BLaER1 (cell line): Measurements from ENCODE around the gene BASP1.
"Not testable (repeated sequence)": the region's sequence is repeated elsewhere in the genome, so short reads cannot be mapped to it uniquely, and the experiment has no call there.

Source experiments
- H3K27ac ChIP-seq: shearing (Covaris generic); formaldehyde crosslinking; 2 replicates; pipeline ENCODE4 v1.8.1; 2022
- H3K27me3 ChIP-seq: shearing (Covaris generic); formaldehyde crosslinking; 2 replicates; pipeline ENCODE4 v1.8.1; 2022
- H3K36me3 ChIP-seq: shearing (Covaris generic); formaldehyde crosslinking; 2 replicates; pipeline ENCODE4 v1.8.1; 2022
- H3K4me1 ChIP-seq: shearing (Covaris generic); formaldehyde crosslinking; 2 replicates; pipeline ENCODE4 v1.8.1; 2022
- H3K4me2 ChIP-seq: shearing (Covaris generic); formaldehyde crosslinking; 2 replicates; pipeline ENCODE4 v1.8.1; 2022
- H3K4me3 ChIP-seq: shearing (Covaris generic); formaldehyde crosslinking; 2 replicates; pipeline ENCODE4 v1.8.1; 2022
- H3K9ac ChIP-seq: shearing (Covaris generic); formaldehyde crosslinking; 2 replicates; pipeline ENCODE4 v1.8.1; 2022
- H3K9me3 ChIP-seq: shearing (Covaris generic); formaldehyde crosslinking; 2 replicates; pipeline ENCODE4 v1.8.1; 2022
- H4K20me1 ChIP-seq: shearing (Covaris generic); formaldehyde crosslinking; 2 replicates; pipeline ENCODE4 v1.8.1; 2022
- Cebpa-rat ChIP-seq: shearing (Covaris generic); IDR thresholded peaks from 2 replicates; pipeline ENCODE4 v1.8.1; 2022

Gene BASP1

DNA sequence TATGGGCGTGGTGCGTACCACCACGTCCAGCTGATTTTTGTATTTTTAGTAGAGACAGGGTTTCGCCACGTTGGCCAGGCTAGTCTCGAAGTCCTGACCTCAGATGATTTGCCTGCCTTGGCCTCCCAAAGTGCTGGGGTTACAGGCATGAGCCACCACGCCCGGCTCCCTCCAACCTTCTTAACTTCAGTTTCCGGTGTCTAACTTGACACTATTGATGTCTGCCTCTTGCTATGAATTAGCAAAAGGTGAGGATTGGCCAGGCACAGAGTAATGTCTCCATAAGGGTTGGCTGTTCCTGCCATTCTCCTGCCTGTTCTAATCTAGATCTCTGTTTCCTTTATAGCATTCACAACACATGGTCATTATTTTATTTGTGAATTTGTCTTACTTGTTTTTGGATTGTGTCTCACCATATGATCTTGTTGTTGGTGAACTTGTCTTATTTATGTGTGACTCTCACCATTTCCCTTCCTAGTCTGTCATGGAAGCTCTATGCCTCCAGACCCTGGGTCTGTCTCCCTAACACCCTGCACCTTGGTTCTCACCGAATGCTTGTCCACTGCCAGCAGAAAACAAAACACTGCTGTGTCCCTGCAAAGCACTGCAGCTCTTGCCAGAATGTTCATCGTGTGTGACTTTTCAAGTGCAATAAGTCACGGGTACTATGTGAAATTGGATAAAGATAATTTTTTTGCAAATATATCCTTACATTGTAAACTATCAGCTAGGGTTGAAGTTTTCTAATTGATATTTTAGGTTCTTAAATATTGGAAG lies 26.0 kb downstream of the BASP1 start:
- Histone ChIP-seq H3K9ac (no peak overlapping the region), H3K4me1 (peaks cover 5% of the 10 kb centered on the region; the same call in 1 of the 2 replicates), H3K9me3 (peaks cover 4% of the 10 kb centered on the region; the same call in 1 of the 2 replicates), H3K36me3 (peaks cover 12% of the 10 kb centered on the region; the same call in 1 of the 2 replicates), H3K4me2 (no peak overlapping the region), H3K4me3 (no peak overlapping the region), H3K27me3 (no peaks in the 10 kb centered on the region), H4K20me1 (no peaks in the 10 kb centered on the region), H3K27ac (no peak overlapping the region)
- no peak for TF ChIP-seq Cebpa-rat

DNA sequence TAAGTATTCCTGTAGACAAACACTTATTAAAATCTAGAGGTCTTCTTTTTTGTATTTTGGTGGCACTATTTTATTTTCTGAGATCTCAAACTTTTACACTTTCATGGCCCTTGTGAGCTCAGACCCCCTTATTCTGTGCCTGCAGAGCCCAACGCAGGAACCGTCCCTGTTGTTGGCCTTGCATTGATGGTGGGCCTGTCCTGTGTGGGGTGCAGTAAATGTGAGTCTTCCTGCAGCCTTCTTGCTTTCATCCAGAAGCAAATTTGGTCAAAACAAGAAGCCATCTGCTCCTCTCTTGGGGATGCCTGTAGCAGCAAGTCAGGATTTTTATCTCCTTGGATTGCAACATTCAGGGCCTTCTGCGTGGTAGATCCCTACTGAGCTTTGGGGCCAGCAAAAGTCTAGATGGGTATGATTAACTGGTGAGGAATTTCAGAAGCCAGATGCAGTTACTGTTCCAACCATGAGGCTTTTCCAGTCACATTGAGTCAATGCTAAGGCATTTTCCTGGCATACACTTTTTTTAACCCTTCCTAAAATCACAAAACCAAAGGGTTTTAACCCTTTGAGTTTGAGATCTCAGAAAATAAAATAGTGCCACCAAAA lies 31.7 kb downstream of the BASP1 start:
- no peak overlapping the region for H3K27ac ChIP-seq
- H3K4me1 ChIP-seq, result no peaks in the 10 kb centered on the region
- no peak overlapping the region for H3K4me3 ChIP-seq
- H3K27me3 ChIP-seq, result no peaks in the 10 kb centered on the region
- H3K9ac ChIP-seq, result no peak overlapping the region
- H3K36me3 ChIP-seq, result peaks cover 23% of the 10 kb centered on the region; the same call in 1 of the 2 replicates
- peaks cover 30% of the 10 kb centered on the region for H3K9me3 ChIP-seq
- no peaks in the 10 kb centered on the region for H4K20me1 ChIP-seq
- TF ChIP-seq Cebpa-rat, result no peak
- no peak overlapping the region for H3K4me2 ChIP-seq

DNA sequence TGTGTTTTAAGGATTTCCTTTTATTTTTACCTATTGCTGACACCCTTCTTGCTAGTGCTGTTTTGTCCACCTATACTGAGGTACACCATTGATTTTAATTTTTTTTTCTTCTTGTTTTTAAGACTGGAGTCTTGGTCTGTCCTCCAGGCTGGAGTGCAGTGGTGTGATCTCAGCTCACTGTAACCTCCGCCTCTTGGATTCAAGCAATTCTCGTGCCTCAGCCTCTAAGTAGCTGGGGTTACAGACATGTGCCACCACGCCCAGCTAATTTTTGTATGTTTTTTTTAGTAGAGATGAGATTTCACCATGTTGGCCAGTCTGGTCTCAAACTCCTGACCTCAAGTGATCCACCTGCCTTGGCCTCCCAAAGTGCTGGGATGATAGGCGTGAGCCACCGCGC lies 32.4 kb downstream of the BASP1 start:
- H3K9me3 ChIP-seq, result peaks cover 30% of the 10 kb centered on the region
- H4K20me1 ChIP-seq, H3K4me1 ChIP-seq, H3K9ac ChIP-seq, H3K4me3 ChIP-seq, H3K27me3 ChIP-seq, H3K4me2 ChIP-seq, H3K27ac ChIP-seq: not testable (repeated sequence)
- H3K36me3 ChIP-seq, result peaks cover 30% of the 10 kb centered on the region; the same call in 1 of the 2 replicates

DNA sequence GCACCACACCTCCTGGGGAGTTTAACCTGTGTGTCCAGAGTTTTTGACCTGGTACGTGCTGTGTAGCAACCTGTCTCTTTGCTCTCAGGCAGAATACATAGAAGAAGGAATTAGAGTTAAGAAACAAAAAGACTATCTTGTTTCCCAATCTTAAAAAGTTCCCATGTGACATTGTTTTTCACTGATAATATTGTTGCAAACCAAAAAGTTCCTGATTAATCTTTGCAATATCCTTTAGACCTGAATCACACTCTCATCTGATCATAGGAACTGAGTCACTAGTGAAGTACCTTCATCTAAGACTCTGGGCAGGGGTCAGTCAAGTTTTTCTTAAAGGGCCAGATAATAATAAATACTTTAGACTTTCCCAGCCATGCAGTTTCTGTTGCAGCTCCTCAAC lies 35.1 kb downstream of the BASP1 start:
- H3K9ac ChIP-seq, result no peak overlapping the region
- H3K4me1 ChIP-seq, result no peaks in the 10 kb centered on the region
- no peaks in the 10 kb centered on the region for H4K20me1 ChIP-seq
- H3K27me3 ChIP-seq, result no peaks in the 10 kb centered on the region
- peaks cover 48% of the 10 kb centered on the region for H3K9me3 ChIP-seq
- peaks cover 21% of the 10 kb centered on the region for H3K36me3 ChIP-seq
- no peak overlapping the region for H3K27ac ChIP-seq
- H3K4me2 ChIP-seq, result no peak overlapping the region
- TF ChIP-seq Cebpa-rat, result no peak
- no peak overlapping the region for H3K4me3 ChIP-seq

DNA sequence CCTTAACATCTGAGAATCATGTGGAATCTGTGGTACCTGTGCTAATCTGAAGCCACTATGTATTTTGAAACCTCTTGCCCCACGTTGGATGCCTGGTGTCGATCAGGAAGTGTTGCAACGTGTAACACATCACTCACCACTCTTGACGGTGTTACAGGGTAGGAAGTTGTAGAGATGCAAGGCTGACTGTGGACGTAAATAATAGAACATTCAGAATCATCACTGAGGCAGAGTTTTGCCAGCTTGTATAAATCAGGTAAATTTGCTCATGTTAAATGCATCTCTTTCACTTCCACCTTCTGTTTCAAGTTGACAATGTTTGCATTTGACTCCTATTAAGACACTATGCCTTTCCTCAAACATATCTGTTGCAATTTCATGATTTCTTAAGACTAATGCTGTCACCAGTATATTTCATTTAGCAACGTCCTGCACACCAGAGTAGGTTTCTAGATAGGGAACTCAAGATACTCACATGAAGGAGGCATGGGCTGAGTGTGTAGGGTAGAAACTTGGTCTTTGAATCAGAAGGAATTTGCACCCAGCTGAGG lies 38.1 kb downstream of the BASP1 start:
- Histone ChIP-seq H3K27me3 (no peaks in the 10 kb centered on the region), H3K4me2 (no peak overlapping the region), H3K9ac (no peak overlapping the region), H3K9me3 (peaks cover 62% of the 10 kb centered on the region), H4K20me1 (no peaks in the 10 kb centered on the region), H3K4me3 (no peak overlapping the region), H3K4me1 (no peaks in the 10 kb centered on the region), H3K27ac (no peak overlapping the region), H3K36me3 (peaks cover 35% of the 10 kb centered on the region)
- TF ChIP-seq Cebpa-rat, result no peak

DNA sequence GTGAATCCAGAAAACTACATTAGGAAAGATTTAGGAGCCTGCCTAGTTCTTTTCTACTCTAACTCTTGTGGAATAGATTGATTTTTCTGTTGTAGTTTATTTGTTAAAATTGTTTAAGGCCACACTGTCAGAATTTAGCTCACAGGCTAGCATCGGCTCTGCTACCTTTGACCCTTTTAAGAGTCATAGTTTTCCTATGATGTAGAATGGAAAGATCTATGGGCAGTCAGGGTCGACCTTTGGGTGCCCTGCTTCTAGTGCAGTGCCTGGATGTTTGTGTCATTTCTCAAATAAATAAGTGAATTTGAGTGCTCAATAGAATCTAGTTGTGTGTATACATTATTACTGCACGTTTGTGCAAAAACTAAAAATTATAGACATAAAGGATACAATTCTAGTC lies 38.7 kb downstream of the BASP1 start:
- Histone ChIP-seq H3K27me3 (no peaks in the 10 kb centered on the region), H3K27ac (no peak overlapping the region)

DNA sequence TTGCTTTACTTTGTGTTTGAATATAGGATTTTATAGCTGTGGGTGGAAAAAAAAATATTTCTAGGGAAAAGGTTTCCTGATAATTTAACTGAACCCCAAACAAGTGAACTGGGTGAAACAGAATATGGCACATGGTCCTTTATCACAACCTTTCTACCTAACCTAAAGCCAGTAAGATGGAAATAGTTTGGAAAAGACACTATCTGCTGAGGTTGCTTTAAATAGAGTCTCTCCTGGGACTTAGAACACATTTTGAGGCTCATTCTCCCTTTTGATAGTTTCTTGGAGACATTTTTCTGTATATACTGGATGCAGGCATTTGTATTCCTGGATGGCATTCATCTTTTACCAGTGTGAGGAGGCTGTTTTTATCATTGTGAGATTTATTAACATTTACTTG lies 39.4 kb downstream of the BASP1 start:
- Histone ChIP-seq H3K27ac (no peak overlapping the region), H4K20me1 (no peaks in the 10 kb centered on the region), H3K36me3 (peaks cover 37% of the 10 kb centered on the region), H3K4me1 (no peaks in the 10 kb centered on the region), H3K9me3 (peaks cover 63% of the 10 kb centered on the region), H3K27me3 (no peaks in the 10 kb centered on the region), H3K4me2 (no peak overlapping the region), H3K9ac (no peak overlapping the region), H3K4me3 (no peak overlapping the region)
- no peak for TF ChIP-seq Cebpa-rat

More for the DNA sequence above, 38.7 kb downstream of the BASP1 start:
- H4K20me1 ChIP-seq, result no peaks in the 10 kb centered on the region
- no peak overlapping the region for H3K9ac ChIP-seq
- peaks cover 63% of the 10 kb centered on the region for H3K9me3 ChIP-seq
- no peaks in the 10 kb centered on the region for H3K4me1 ChIP-seq
- no peak overlapping the region for H3K4me3 ChIP-seq
- H3K36me3 ChIP-seq, result peaks cover 37% of the 10 kb centered on the region
- no peak overlapping the region for H3K4me2 ChIP-seq
- no peak for TF ChIP-seq Cebpa-rat

DNA sequence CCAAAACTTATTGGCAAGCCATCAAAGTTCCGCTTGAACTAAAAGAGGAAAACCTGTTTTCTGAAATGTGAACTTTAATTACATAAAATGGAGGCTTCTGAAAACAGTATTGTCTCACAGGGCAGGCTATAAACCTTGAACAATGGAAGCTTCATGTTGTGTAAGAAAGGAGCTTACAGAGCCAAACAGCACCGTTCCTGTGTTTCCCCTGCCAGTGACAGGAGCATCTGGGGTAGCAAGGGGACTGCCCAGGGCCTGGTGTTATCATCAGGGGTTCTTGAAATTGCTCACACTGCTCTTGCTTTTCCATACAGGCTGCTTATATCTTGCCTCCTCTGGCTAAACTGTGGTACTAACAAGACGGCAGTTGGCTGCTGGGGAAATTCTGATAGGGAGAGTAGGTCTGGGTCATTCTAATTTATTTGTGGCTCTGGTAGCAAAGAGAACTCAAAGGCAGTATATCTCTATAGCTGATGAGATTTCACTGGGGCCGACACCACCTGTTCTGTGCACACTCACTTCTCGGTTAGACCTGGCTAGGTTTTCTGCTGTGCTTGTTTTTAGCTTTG lies 40.4 kb downstream of the BASP1 start:
- Histone ChIP-seq H3K4me3 (no peak overlapping the region), H4K20me1 (no peaks in the 10 kb centered on the region), H3K27me3 (no peaks in the 10 kb centered on the region), H3K9ac (no peak overlapping the region), H3K4me1 (no peaks in the 10 kb centered on the region), H3K9me3 (peaks cover 67% of the 10 kb centered on the region), H3K27ac (no peak overlapping the region), H3K4me2 (no peak overlapping the region), H3K36me3 (peaks cover 37% of the 10 kb centered on the region)
- TF ChIP-seq Cebpa-rat, result no peak

DNA sequence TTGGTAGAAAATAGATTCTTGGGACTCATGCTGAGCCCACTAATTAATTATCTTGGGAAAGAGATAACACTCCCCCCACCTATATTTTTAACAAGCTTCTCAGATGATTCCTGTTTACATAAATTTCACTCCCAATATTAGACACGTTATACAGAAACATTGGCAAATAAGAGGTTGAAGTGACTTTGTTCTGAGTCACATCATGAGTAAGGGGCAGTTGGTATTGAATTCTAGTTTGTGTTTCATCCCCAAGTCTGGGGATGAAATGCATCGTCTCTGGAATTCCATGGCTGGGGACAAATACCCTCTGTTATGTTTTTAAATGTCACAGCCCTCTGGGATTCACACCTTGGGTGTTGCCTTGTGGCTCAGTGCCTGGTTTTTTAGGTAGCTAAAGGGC lies 41.0 kb downstream of the BASP1 start:
- H3K4me3 ChIP-seq, result no peak overlapping the region
- H3K4me1 ChIP-seq, result no peaks in the 10 kb centered on the region
- no peak overlapping the region for H3K4me2 ChIP-seq
- H3K27ac ChIP-seq, result no peak overlapping the region
- H3K36me3 ChIP-seq, result peaks cover 33% of the 10 kb centered on the region
- no peaks in the 10 kb centered on the region for H3K27me3 ChIP-seq
- no peak for TF ChIP-seq Cebpa-rat
- H3K9ac ChIP-seq, result no peak overlapping the region
- H3K9me3 ChIP-seq, result peaks cover 74% of the 10 kb centered on the region
- H4K20me1 ChIP-seq, result no peaks in the 10 kb centered on the region

DNA sequence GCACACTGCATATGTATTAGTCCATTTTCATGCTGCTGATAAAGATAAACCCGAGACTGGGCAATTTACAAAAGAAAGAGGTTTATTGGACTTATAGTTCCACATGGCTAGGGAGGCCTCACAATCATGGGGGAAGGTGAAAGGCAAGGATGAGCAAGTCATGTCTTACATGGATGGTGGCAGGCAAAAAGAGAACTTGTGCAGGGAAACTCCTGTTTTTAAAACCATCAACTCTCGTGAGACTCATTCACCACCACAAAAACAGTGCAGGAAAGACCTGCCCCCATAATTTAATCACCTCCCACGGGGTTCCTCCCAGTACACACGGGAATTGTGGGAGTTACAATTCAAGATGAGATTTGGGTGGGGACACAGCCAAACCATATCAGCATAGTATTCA lies 41.6 kb downstream of the BASP1 start:
- H3K27me3 ChIP-seq, H3K4me3 ChIP-seq, H3K4me2 ChIP-seq, H3K27ac ChIP-seq, H4K20me1 ChIP-seq, H3K9ac ChIP-seq, H3K4me1 ChIP-seq: not testable (repeated sequence)
- Histone ChIP-seq H3K36me3 (peaks cover 32% of the 10 kb centered on the region), H3K9me3 (peaks cover 79% of the 10 kb centered on the region)
